ENCODE data around the gene HLA-DPB1. TPM values are rescaled to one million over a fixed set of nuclear protein-coding genes. Genes with fewer than 3 reads are reported as not detected.
A peak's percentile ranks its signal among the peaks of the same experiment; 100 is the strongest.

The HLA-DPB1 gene
- total RNA-seq, 2 donors from 2014 or later, result 12.5 to 20.9 TPM

DNA sequence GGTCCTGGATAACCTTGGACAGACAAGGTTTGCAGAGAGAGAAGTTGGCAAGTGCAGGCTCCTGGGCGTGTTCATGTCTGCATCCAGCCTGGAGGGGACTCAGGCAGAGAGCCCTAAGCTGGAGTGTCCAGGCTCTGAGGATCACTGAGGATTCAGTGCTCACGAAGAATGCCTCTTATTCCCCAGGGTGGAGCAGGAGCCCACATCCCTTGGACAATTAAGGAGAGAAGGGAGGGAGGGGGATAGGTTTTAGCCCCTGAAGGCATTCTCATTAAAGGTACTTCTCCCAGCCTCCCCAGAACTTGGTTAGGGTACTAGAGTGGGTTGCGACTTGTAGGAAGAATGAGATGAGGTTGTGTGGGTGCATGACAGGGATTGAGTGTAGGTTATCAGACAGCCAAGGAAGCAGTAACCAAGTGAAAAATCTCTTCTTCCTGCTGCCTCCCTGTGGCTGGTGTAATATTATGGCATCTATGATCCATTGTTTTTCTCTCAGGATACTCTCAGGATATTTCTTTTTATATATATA lies 680 bp downstream of the HLA-DPB1 start:
- ATAC-seq (replicated peaks in 1 of 2) (no peak), DNase-seq (no peak)
- peak overlapping the region; percentile 80 to 86 for H3K4me3 Mint-ChIP-seq
- no peaks in the 10 kb centered on the region for H3K9me3 Mint-ChIP-seq
- H3K27ac Mint-ChIP-seq, result peak overlapping the region; percentile 4
- H3K4me1 Mint-ChIP-seq (ENCODE audit: low read depth), result peaks cover 41% of the 10 kb centered on the region
- peaks cover 0 to 1% of the 10 kb centered on the region in 2 donors for H3K36me3 Mint-ChIP-seq (ENCODE audit: insufficient read depth in 2 of 2)
- H3K27me3 Mint-ChIP-seq (ENCODE audit: low read depth), result peaks cover 7% of the 10 kb centered on the region

DNA sequence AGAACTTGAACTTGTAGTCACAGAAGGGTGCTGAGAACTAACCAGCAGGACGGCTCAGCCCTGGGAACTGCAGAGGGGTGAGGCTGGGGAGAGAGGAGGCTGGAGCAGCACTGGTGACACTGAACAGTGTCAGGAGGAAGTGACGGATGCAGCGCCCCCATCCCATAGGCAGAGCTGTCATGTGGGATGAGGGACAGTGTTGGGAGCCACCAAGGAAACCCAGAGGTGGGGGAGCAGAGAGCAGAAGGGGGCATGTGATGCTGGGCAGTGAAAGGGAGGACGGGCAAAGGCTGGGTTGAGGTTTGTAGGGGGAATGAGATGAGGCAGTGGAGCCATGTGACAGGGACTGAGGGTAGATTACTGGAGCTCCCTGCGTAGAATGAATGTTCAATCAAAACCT lies 2.1 kb downstream of the HLA-DPB1 start:
- no peaks in the 10 kb centered on the region for H3K9me3 Mint-ChIP-seq
- H3K27me3 Mint-ChIP-seq (ENCODE audit: low read depth), result no peaks in the 10 kb centered on the region
- H3K36me3 Mint-ChIP-seq (ENCODE audit: insufficient read depth in 2 of 2), result peaks cover 0 to 1% of the 10 kb centered on the region in 2 donors
- no peak overlapping the region for H3K27ac Mint-ChIP-seq
- H3K4me3 Mint-ChIP-seq, result peak overlapping the region in 1 of 2 donors; percentile 62
- no peak for DNase-seq
- peaks cover 37% of the 10 kb centered on the region for H3K4me1 Mint-ChIP-seq (ENCODE audit: low read depth)
- ATAC-seq (replicated peaks in 1 of 2), result no peak

DNA sequence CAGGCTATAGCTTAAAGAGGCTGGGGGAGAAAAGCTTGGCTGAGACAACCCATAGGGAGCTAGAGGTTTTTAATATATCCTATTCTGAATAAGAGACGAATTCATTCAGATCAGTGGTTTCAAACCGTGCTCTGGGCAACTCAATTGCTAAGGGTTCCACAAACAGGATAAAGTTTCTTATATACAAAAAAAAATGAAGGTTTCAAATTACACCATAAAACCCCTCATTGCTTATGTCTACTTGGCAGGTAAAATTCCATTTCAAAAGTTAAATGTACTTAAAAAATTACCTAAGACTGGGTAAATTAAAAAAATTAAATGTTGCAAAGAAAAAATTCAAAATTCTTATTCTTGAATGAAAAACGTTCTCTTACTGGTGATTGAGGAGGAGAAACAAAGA lies 2.7 kb downstream of the HLA-DPB1 start:
- no peak for DNase-seq

GRCh38 chr6:33078919-33079521 lies 3.2 kb downstream of the HLA-DPB1 start:
- no peaks in the 10 kb centered on the region for H3K36me3 Mint-ChIP-seq (ENCODE audit: insufficient read depth in 2 of 2)
- no peaks in the 10 kb centered on the region for H3K9me3 Mint-ChIP-seq
- no peak for ATAC-seq (replicated peaks in 1 of 2)
- H3K27ac Mint-ChIP-seq, result no peak overlapping the region
- H3K4me3 Mint-ChIP-seq, result no peak overlapping the region
- H3K4me1 Mint-ChIP-seq (ENCODE audit: low read depth), result peaks cover 28% of the 10 kb centered on the region
- DNase-seq, result no peak
- no peaks in the 10 kb centered on the region for H3K27me3 Mint-ChIP-seq (ENCODE audit: low read depth)

More for the DNA sequence above, 2.7 kb downstream of the HLA-DPB1 start:
- Mint-ChIP-seq H3K36me3 (ENCODE audit: insufficient read depth in 2 of 2) (peaks cover 0 to under 1% of the 10 kb centered on the region in 2 donors), H3K27ac (no peak overlapping the region), H3K27me3 (ENCODE audit: low read depth) (no peaks in the 10 kb centered on the region), H3K4me3 (no peak overlapping the region), H3K9me3 (no peaks in the 10 kb centered on the region), H3K4me1 (ENCODE audit: low read depth) (peaks cover 32% of the 10 kb centered on the region)
- ATAC-seq (replicated peaks in 1 of 2), result no peak

GRCh38 chr6:33079580-33079979 lies 3.8 kb downstream of the HLA-DPB1 start:
- no peaks in the 10 kb centered on the region for H3K27me3 Mint-ChIP-seq (ENCODE audit: low read depth)
- no peaks in the 10 kb centered on the region for H3K9me3 Mint-ChIP-seq
- ATAC-seq (replicated peaks in 1 of 2), result no peak
- H3K36me3 Mint-ChIP-seq (ENCODE audit: insufficient read depth in 2 of 2), result no peaks in the 10 kb centered on the region
- no peak for DNase-seq
- peak overlapping the region in 1 of 2 donors; percentile 79 for H3K4me3 Mint-ChIP-seq
- H3K27ac Mint-ChIP-seq, result no peak overlapping the region
- peaks cover 28% of the 10 kb centered on the region for H3K4me1 Mint-ChIP-seq (ENCODE audit: low read depth)

DNA sequence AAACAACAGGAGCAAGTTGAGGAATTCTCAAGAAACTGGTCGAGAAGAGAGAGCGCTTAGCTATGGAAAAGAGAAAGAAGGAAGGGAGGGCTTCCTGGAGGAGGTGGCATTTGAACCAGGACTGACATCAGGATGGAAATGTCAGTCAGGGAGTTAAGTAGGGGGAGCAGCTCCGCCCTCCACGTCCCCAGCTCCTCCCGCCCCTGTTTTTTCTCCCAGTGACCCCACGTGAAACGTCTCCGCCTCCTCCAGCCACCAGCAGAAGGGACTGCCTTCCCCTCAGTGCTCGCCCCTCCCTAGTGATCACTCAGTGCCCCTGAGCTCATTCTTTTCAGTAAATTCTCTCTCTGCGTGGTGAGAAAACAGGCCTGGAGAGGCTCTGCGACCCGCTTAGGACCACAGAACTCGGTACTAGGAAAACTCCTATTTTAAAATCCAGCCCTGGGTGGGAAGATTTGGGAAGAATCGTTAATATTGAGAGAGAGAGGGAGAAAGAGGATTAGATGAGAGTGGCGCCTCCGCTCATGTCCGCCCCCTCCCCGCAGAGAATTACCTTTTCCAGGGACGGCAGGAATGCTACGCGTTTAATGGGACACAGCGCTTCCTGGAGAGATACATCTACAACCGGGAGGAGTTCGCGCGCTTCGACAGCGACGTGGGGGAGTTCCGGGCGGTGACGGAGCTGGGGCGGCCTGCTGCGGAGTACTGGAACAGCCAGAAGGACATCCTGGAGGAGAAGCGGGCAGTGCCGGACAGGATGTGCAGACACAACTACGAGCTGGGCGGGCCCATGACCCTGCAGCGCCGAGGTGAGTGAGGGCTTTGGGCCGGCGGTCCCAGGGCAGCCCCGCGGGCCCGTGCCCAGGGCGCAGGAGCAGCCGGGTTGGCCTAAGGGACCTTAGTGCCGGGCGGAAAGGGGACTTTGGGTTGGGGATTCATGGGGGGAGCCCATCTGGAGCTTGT lies 4.6 kb downstream of the HLA-DPB1 start:
- ATAC-seq (replicated peaks in 1 of 2) (peak; percentile 16 to 28), DNase-seq (no peak)
- peak overlapping the region; percentile 71 to 79 for H3K4me3 Mint-ChIP-seq
- H3K27ac Mint-ChIP-seq, result no peak overlapping the region
- peaks cover 21% of the 10 kb centered on the region for H3K4me1 Mint-ChIP-seq (ENCODE audit: low read depth)
- no peaks in the 10 kb centered on the region for H3K36me3 Mint-ChIP-seq (ENCODE audit: insufficient read depth in 2 of 2)
- no peaks in the 10 kb centered on the region for H3K27me3 Mint-ChIP-seq (ENCODE audit: low read depth)
- no peaks in the 10 kb centered on the region for H3K9me3 Mint-ChIP-seq

DNA sequence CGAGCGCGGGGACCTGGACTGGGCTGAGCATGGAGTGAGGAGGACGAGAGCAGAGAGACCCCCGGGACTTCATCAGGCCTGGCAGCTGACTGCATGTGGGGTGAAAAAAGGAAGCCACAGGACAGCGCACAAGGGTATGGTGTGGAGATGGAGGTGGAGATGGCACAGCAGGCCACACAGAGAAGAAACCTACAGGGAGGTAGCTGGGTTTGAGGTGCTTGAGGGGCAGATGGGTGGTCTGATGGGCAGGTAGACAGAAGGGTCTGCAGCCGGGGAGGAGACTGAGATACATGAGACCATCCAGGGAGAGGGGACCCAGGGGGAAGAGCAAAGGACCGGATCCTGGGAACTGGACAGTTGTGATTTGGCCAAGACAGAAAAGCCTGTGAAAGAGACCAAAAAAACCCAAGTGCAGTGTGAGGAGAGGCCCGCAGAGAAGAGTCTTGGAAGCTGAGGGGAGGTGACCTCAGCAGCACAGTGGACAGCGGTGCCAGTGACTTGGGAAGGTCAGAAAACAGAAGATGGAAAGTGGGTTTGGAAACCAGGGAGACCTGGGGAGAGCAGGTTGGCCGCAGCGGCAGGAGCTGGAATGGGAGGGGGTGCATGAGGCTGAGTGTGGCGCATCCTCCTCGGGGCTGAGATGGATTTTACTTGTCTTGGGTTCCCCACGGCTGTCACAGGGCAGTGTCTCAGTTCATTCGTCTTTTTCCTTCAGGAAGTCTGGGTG lies 5.5 kb downstream of the HLA-DPB1 start:
- peak overlapping the region; percentile 71 to 79 for H3K4me3 Mint-ChIP-seq
- DNase-seq, result no peak
- H3K27me3 Mint-ChIP-seq (ENCODE audit: low read depth), result no peaks in the 10 kb centered on the region
- no peaks in the 10 kb centered on the region for H3K36me3 Mint-ChIP-seq (ENCODE audit: insufficient read depth in 2 of 2)
- no peak overlapping the region for H3K27ac Mint-ChIP-seq
- H3K4me1 Mint-ChIP-seq (ENCODE audit: low read depth), result peaks cover 17% of the 10 kb centered on the region
- ATAC-seq (replicated peaks in 1 of 2), result no peak
- no peaks in the 10 kb centered on the region for H3K9me3 Mint-ChIP-seq

DNA sequence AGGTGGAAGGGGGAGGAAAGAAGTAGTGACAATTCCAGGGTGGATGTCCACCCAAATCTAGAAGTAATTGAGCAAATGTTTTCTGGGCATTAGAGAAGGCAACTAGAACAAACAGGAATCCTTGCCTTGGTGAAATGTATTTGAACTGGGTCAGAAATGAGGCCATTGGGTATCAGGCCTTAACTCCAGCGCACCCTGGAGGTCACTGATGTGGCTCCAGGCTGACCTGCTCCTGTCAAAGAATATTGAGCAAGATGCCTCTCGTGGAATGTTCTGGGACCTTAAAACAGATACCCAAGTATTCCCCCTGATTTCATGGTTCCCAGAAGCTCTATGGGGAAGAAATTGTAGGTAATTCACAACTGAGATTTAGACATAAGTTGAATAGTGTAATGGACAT lies 6.9 kb downstream of the HLA-DPB1 start:
- H3K27ac Mint-ChIP-seq, result no peak overlapping the region

DNA sequence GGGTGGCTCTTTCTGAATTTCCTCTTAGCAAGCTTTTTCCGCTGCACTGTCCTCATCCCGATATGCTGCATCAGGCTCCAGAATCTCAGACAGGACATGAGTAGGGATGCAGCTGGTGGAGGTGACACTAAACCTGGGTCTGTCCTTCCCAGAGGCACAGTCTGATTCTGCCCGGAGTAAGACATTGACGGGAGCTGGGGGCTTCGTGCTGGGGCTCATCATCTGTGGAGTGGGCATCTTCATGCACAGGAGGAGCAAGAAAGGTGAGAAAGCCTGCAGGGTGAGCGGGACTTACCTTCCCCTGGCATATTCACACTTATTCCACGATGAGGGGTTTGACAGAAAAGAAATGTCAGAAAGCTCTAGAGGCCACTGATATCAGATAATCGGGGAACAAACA lies 9.8 kb downstream of the HLA-DPB1 start:
- Mint-ChIP-seq H3K9me3 (no peaks in the 10 kb centered on the region), H3K27me3 (ENCODE audit: low read depth) (no peaks in the 10 kb centered on the region), H3K36me3 (ENCODE audit: insufficient read depth in 2 of 2) (no peaks in the 10 kb centered on the region), H3K4me1 (ENCODE audit: low read depth) (peaks cover 8% of the 10 kb centered on the region), H3K4me3 (no peak overlapping the region), H3K27ac (no peak overlapping the region)
- ATAC-seq (replicated peaks in 1 of 2), result no peak
- no peak for DNase-seq

More for the DNA sequence above, 6.9 kb downstream of the HLA-DPB1 start:
- peak in 1 of 2 donors; percentile 30 for DNase-seq
- Mint-ChIP-seq H3K36me3 (ENCODE audit: insufficient read depth in 2 of 2) (no peaks in the 10 kb centered on the region), H3K9me3 (no peaks in the 10 kb centered on the region), H3K27me3 (ENCODE audit: low read depth) (no peaks in the 10 kb centered on the region), H3K4me1 (ENCODE audit: low read depth) (peaks cover 14% of the 10 kb centered on the region), H3K4me3 (no peak overlapping the region)
- ATAC-seq (replicated peaks in 1 of 2), result peak in 1 of 2 donors; percentile 76

GRCh38 chr6:33088258-33088930 lies 12.6 kb downstream of the HLA-DPB1 start:
- Mint-ChIP-seq H3K27ac (no peak overlapping the region), H3K36me3 (ENCODE audit: insufficient read depth in 2 of 2) (no peaks in the 10 kb centered on the region), H3K9me3 (no peaks in the 10 kb centered on the region)

DNA sequence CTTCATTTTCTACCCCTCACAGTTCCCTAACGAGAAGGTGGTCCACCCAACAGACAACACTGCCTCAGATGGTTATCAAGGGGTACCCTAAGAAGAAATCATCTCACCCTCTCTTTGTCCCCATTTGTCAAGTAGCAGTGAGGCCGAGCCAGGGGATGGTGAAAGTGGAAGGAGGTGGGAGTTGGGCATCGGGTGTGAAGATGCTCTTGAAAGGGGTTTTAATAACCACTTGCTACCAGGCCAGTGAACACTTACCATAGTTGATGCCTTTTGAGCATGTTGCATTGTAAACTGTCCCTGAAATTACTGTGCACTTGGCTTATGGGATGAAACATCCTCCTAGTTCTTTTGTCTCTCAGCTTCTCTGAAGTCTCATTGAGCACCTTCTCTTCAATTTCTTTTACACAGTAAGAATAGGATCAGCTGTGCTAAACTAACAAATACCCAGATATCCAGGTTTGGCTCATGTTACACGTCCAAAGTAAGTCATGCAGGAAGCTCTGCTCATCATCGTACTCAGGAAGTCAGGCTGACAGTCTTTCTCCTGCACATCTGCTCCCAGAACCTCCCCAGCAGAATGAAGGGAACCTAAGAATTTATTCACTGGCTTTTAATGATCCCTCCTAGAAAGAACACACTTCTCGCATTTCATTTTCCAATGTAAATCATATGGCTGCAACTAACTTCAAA lies 13.3 kb downstream of the HLA-DPB1 start:
- H3K36me3 Mint-ChIP-seq (ENCODE audit: insufficient read depth in 2 of 2), result no peaks in the 10 kb centered on the region
- H3K4me1 Mint-ChIP-seq (ENCODE audit: low read depth), result no peaks in the 10 kb centered on the region
- ATAC-seq (replicated peaks in 1 of 2), result no peak
- H3K4me3 Mint-ChIP-seq, result no peak overlapping the region
- peaks cover 6% of the 10 kb centered on the region for H3K27me3 Mint-ChIP-seq (ENCODE audit: low read depth)
- H3K27ac Mint-ChIP-seq, result no peak overlapping the region
- DNase-seq, result no peak
- H3K9me3 Mint-ChIP-seq, result no peaks in the 10 kb centered on the region

More at GRCh38 chr6:33088258-33088930, 12.6 kb downstream of the HLA-DPB1 start:
- peaks cover 5% of the 10 kb centered on the region for H3K27me3 Mint-ChIP-seq (ENCODE audit: low read depth)
- no peak for DNase-seq
- H3K4me1 Mint-ChIP-seq (ENCODE audit: low read depth), result no peaks in the 10 kb centered on the region
- no peak for ATAC-seq (replicated peaks in 1 of 2)
- no peak overlapping the region for H3K4me3 Mint-ChIP-seq

DNA sequence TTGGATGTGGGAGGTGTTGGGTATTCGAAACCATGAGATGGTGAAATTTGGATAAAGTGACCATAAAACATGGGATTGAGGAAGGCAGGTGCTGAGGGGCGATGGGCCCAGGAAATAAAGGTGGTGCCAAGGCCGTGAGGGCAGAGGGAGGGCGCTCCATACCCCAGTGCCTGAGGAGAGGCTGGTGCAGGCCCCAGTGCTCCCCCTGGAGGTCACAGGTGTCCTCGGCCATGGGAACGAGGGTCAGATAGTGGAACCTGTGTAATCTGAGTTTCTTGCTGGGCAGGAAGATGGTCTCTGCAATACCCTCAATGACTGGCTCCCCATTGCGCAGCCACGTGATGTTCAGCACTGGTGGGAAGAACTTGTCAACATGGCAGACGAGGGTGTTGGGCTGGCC lies 16.2 kb downstream of the HLA-DPB1 start:
- peak; percentile 77 to 87 for ATAC-seq (replicated peaks in 1 of 2)

More for the DNA sequence above, 16.2 kb downstream of the HLA-DPB1 start:
- peak; percentile 63 to 73 for DNase-seq
- Mint-ChIP-seq H3K4me1 (ENCODE audit: low read depth) (no peaks in the 10 kb centered on the region), H3K9me3 (peaks cover 0 to 1% of the 10 kb centered on the region in 2 donors), H3K27ac (no peak overlapping the region), H3K27me3 (ENCODE audit: low read depth) (peaks cover 21% of the 10 kb centered on the region), H3K36me3 (ENCODE audit: insufficient read depth in 2 of 2) (peaks cover 0 to 1% of the 10 kb centered on the region in 2 donors), H3K4me3 (no peak overlapping the region)

Measured in activated T-cell treated with anti-CD3 and anti-CD28 coated beads, Interleukin-2, amount 50 U/mL, for 72 hours (primary cell).